HG02884 (cell line): ENCODE results near the gene HHATL.

Experiments
- ATAC-seq: cut with Tn5 transposase; IDR thresholded peaks from one replicate; pipeline ENCODE4 v1.9.1; 2021; ENCODE audit warnings: mild to moderate bottlenecking, moderate library complexity; ENCODE audit not compliant: unreplicated experiment

Gene HHATL

DNA sequence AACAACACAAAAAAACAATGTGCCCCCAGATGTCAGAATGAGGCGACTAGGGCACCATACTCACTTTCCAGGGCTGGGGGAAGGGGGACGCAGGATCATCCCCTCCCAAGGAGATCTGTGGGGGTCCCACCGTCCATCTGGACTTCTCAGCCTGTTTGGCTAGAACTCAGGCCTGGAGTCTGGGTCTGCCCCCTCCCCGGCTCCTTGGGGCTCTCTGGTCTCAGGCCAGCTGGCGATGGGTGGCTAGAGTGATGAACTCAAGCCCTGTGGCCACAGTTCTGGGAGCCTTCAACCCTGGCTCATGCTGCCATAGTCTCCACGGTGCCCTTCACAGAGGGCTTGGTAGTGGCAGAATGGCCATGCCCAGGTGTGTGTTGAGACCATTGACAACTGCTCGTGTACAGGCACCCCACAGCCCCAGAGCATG is 35.5 kb downstream of the HHATL start:
- no peak for ATAC-seq

DNA sequence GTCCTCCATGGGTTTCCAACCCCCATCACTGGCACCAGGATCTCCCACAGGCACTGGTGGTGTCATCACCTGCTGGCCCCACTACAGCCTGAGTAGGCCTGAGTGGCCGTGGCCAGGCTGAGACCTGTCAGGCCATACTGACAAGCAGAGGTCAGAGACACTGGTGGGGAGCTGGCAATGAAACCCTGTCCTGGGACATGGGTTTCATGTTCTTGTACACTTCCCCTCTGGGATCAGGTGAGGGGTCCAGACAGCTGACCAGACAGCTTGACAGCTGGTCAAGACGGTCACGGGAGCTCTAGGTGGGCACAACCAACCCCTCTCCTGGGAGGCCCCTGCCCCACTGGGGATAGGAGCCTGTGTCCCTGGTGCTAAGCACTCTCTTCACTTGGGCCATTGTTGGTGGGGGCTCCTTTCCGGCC is 36.0 kb downstream of the HHATL start:
- no peak for ATAC-seq

DNA sequence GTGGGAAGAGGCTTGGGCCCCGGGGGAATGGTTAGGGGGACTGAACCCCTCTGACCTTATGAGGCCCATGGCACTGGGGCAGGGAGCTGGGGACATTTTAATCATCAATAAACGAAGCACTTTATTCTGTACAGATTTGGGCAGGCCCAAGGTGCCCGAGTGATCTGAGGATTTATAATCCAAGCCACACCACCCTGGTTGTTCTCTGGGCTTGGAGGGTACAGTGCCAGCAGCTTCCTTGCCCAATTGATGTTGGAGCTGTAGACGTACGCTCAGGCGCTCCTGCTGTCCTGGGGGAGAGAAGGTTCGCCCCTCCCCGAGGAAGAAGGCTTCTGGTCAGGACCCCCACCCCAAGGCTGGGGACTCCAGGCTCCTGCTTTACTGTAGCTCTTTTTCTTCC is 36.6 kb downstream of the HHATL start:
- ATAC-seq: no peak

DNA sequence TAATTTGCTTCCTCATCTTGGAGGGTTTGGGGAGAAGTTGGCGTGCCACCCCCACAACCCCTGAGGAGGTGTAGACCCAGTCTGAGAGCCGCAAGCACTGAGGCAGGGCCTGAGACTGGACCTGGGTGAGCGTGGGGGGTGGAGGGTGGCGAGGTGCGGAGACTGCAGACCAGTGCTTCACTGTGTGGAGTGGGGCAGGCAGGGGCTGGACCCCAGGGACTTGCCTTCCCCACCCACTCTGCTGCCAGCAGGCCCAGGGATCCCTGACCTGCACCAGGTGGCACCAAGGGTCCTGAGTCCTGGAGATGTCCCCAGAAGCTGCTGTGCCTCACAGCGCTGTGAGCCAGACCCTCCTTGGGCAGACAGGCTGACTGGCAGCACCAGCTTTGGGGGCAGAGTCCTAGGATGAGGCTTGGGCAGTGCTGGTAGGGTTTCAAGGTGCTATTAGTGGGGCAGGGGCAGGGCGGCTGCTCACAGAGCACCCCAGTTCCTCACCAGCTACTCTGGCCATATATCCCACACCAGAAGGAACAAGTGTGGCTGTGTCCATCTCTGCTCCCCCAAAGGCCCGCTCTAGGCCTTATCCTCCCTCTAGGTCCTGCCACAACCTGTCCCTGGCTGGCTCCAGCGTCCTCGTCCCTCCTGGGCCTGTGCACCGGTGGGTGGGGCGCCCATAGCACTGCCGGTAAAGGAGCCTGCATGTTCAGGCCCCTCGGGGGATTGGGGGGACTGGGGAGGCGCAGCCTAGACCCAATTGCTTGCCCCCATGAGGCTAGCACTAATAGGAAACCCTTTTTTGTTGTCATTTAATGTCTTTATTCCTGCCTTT is 37.3 kb downstream of the HHATL start:
- no peak for ATAC-seq

DNA sequence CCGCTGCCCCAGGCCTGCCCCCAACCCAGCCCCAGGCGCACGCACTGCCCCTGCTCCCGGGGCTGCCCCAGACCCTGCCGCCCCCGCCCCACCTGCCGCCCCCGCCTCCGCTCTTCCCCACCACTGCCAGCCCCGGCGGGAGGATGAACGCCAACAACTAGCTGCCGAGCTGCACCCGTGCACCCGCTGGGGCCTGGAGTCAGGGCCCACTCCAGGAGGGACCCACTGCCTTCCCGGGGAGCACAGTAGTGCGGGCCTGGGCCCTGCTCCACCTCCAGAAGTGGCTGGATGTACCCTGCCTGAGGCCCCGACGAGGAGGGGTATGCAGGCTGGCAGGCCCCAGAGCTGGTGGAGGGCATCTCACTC is 38.2 kb downstream of the HHATL start:
- ATAC-seq: no peak

DNA sequence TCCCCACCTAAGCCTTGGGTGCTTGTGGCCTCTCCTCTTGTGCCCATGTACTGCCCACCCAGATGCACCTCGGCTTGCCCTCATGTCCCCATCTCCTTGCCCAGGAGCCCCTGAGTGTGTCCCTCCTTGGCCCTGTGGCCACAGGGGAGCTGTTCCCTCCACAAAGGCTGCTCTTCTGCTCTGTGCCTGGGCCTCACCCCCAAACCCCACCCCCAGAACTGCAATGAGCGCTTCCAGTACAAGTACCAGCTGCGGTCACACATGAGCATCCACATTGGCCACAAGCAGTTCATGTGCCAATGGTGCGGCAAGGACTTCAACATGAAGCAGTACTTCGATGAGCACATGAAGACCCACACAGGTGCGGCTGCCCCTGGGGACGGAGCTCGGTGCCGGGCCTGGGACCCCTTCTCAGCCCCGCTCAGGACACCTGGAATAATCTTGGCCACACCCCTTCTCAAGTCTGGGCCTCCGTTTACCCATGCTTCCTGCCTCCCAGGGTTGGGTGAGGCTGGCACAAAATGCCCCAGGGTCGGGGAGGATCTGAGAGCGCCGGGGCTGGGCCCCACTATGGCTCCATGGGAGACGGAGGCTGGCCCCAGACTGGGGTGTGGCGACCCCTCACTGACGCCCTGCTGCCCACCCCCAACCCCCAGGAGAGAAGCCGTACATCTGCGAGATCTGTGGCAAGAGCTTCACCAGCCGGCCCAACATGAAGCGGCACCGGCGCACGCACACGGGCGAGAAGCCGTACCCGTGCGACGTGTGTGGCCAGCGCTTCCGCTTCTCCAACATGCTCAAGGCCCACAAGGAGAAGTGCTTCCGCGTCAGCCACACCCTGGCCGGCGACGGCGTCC is 38.8 kb downstream of the HHATL start:
- ATAC-seq: no peak

DNA sequence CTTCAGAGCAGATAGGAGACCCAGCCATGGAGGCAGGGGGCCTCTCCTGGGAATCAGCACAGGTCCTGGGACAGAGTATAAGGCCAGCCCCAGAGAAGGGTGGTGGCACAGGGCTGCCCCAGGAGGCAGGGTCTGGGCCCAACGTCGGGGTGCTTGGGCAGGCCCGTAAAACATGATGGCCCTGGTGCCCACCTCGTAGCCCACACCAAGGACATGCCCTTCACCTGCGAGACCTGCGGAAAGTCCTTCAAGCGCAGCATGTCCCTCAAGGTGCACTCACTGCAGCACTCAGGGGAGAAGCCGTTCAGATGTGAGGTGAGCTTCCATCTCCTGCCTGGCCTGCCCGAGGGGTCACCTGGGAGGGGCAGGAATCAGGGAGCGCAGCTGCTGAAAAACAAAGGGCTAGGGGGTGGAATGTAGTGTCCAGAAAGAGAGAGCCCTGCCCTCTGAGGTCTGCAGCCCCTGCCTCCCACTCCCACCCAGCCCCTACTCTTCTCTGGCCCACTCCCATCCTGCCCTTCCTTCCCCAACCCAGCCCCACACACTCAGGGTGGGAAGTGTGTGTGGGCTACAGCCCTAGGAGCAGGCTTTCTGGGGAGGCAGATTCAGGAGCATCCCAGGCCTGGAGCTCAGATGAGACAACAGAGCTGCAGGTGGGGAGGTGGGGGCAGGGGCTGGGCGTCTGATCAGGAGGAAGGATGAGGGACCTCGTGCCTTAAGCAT is 39.6 kb downstream of the HHATL start:
- no peak for ATAC-seq

DNA sequence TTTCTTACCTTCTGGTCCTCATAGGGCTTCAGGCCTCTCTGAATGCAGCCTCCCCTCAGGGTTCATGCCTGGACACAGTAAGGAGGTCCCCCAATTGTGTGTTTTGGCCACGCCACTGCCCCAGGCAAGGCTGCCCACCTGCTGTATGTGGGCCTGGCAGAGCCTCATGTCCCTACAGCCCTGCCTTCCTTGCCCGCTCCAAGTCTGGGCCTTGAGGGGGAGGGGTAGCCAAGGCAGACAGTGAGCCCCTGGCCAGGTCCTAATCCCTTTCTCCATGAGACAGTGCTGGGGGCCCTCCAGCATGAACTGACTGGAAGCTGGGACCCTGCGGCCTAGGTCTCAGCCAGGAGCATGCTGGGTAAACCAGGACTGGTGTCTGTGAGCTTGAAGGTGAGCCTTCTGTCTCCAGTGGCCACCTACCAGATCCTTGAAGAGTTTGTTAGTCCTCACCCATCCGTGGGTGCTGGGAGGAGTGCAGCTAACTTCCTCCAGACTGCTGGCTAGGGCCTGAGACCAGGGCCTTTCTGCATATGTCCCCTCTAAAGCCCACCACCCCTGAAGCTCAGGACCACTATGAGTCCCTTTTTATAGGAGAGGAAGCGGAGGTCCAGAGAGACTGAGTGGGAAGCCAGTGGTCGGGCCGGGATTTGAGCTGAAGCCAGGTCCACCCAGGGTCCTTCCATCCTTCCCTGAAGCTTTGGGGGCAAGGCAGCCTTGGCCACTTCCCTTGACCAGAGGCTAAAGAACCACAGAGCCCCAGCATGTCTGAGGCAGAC is 40.4 kb downstream of the HHATL start:
- ATAC-seq: no peak

DNA sequence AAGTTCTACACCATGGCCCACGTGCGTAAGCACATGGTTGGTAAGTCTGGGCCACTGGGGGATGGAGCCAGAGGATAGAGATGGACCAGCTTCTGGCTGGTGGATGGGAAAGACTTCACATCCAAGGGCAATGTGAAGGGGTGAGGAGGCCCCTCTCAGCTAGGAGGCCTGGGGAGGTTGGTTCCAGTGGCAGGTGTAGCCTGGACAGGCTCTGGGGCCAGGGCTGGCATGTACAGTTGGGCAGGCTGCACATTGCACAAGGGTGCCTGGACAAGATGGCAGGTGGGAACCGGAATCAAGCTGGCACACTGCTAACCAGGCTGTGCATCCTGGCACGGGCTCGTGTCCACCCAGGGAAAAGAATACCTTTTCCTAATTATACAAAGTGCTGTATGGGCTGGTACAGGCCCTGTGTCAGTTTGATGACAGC is 41.0 kb downstream of the HHATL start:
- ATAC-seq: no peak

DNA sequence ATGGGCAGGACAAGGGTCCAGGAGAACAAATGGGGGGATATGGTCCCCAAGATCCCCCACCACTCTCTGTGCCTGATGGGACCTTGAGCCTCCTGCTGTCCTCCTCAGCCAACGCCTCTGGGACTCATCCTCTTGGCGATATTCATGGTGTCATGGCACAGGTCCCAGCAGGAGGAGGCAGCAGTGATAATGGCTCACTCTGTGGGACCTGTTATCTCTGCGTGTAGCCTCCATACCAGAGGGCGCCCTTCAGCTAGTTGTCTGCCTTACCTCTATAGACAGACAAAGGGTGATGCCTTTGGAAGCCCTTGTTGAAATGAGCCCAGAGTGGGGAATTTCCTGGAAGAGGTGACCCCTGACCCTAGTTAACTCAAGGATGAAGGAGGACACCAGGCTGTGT is 41.7 kb downstream of the HHATL start:
- ATAC-seq: no peak

DNA sequence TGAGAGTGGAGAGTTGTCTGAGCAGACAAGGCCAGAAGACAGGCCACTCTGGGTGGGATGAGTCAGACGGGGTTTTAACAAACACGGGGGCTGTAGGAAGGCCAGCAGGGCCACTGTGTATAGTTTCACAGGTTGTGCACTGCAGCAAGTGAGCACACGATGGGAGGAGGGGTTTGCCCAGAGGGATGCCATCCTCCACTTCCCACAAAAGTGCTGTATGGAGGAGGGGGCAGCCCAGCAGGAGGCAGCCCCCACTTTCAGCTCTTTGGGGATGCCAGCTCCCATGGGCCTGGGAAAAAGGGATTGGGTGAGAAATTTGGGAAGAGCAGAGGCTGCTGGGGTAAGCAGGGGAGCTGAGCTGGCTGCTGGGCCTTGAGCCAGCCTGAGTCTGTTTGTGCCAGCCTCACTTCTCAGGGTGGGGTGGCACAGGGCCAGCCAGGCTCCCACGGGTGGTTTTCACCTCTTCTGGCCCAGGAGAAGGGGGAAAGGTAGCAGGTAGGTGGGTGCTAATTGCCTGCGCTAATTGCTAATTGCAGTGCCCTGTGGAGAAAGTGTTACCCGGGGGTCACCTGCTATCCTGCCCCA is 42.4 kb downstream of the HHATL start:
- no peak for ATAC-seq

DNA sequence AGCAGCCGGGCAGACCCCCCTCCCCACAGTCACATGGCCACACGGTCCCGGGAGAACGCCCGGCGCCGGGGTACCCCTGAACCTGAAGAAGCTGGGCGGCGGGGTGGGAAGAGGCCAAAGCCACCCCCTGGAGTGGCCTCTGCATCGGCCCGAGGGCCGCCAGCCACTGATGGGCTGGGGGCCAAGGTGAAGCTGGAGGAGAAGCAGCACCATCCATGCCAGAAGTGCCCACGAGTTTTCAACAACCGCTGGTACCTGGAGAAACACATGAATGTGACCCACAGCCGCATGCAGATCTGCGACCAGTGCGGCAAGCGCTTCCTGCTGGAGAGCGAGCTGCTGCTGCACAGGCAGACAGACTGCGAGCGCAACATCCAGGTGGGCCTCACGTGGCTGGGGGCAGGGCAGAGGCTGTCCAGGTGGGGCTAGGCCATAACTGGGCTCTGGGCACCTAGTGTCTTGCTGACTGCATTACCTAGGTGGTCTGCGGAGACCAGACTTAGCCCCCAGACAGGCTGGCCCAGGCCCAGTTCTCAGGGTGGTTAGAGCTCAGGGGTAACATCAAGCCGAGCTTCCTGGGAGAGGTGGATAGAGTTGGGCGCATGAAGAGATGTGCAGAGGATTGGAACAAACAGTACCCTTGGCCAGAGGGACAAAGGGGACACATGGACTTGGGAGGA is 43.0 kb downstream of the HHATL start:
- ATAC-seq: no peak

DNA sequence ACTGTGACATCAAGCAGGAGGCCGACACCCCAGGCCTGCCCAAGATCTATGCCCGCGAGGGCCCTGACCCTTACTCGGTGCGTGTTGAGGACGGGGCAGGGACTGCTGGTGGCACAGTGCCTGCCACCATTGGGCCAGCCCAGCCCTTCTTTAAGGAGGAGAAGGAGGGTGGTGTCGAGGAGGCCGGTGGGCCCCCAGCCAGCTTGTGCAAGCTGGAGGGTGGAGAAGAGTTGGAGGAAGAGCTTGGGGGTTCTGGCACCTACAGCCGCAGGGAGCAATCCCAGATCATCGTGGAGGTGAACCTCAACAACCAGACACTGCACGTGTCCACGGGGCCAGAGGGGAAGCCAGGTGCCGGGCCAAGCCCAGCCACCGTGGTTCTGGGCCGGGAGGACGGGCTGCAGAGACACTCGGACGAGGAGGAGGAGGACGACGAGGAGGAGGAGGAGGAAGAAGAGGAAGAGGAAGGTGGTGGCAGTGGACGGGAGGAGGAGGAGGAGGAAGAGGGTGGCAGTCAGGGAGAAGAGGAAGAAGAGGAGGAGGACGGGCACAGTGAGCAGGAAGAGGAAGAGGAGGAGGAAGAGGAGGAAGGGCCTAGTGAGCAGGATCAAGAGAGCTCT is 43.7 kb downstream of the HHATL start:
- no peak for ATAC-seq

DNA sequence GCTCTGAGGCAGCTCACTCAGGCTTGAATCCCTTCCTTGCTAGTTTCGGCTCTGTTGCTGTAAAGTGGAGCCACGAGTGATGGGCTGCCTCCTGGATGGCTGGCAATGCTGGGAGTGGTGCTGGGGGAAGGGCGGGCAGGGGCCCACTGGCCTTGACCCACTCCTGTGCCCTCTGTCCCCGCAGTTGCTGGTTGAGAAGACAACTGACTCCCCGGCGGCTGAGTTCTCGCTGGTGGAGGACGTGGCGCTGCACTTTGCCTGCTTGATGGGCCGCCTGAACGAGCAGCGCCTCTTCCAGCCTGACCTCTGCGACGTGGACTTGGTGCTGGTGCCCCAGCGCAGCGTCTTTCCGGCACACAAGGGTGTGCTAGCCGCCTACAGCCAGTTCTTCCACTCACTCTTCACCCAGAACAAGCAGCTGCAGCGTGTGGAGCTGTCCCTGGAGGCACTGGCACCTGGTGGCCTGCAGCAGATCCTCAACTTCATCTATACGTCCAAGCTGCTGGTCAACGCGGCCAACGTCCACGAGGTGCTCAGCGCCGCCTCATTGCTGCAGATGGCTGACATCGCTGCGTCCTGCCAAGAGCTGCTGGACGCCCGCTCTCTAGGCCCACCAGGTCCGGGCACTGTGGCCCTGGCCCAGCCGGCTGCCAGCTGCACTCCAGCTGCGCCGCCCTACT is 44.4 kb downstream of the HHATL start:
- ATAC-seq: no peak

DNA sequence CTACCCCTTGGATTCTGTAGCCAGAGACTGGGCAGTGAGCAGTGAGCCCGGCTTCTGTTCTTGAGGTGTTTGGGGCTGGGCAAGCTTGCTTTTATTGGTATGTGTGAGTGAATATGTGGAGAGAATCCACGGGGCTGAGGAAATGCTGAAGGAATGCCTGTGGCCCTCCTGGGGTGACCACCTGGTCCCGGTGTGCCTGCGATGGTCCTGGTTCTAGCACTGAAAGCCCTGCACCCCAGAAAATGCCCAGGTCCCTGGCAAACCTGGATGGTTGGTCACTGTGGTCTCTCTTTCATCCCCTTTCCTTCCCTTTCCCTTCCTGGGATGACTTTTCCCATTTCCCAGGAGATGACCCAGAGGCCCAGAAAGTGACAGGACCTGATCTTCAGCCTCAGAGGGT is 44.9 kb downstream of the HHATL start:
- ATAC-seq: no peak

DNA sequence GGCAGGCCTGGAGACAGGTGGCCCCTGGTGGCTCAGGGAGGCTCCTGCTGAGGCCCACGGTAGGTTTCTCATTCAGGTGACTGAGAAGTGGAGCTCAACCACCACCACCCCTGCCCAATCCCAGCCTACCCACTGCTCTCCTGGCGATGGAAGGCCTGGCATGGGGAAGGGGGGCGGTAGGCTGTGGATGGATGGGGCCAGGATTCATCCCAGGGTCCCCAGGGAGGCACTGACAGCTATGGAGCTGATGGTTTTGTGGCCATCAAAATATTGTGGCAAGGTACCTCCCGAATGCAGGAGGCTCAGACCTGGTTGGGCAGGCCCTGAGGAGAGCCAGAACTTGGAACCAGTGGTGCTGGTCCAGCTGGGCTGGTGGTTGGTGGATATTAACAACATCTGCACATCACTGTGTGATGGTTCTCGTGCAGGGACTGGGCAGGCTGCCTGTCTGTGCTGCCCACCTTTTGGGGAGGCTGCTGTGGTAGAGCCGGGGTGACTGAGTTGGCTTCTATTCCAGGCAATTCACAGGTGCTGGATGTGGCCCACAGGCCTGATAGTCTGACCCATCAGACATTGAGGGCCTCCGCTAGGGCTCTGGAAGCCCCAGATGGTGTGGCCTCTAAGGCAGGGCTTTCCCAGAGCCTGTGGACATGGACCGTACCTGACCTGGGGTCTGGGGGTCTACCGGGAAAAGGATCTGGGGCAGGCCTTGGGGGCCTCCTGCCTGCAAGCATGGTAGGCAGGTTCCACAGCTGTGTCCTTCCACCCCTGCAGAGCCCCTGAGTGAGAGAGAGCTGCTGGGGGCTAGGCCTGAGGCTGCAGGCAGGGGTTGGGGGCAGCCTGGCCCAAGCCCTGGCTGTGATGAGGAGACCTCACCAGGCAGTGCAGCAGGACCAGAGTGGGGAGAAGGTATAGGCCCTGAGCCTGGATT is 45.7 kb downstream of the HHATL start:
- no peak for ATAC-seq

DNA sequence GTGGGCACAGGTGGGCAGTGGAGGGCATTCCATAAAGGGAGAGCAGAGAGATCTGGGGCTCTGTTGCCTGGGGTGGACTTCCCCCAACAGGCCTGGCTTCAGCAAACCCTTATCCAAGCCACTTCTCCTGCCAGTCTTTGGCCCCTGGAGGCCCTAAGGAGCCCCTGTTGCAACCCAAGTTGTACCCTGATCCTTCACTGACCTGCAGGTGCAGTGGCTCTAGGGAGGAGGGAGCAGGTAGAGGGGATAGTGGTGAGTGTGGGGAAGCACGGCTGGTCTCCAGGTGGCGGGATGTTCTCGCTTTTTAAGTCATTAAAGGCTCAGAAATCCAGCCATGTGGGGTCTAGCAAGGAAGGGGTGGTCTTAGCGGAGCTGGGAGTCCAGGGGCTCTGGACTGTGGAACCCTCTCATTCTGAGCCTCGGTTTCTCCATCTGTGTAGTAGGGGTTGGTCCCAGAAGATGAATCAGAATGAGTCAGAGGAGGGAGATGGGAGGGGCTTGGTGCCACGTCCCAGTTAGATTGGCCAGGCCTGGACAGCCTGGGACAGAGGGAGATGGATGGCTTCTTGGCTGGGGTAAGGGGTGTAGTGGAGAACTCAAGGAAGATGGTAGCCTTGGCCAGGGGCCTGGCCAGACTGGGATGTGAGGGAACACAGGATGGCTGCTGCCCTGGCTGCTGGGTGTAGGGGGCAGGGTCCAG is 46.5 kb downstream of the HHATL start:
- ATAC-seq: no peak
